Measurements from ENCODE around the gene ATF7.
"Not testable (repeated sequence)": the region's sequence is repeated elsewhere in the genome, so short reads cannot be mapped to it uniquely, and the experiment has no call there.

Gene ATF7

GRCh38 chr12:53625946-53626701, at the start of gene ATF7:
ATF7 (minus strand) TSS chr12:53626382; CDS start chr12:53601000, 25,382 bp downstream.
- peak; percentile 98 for DNase-seq (ENCODE audit: low read depth)

DNA sequence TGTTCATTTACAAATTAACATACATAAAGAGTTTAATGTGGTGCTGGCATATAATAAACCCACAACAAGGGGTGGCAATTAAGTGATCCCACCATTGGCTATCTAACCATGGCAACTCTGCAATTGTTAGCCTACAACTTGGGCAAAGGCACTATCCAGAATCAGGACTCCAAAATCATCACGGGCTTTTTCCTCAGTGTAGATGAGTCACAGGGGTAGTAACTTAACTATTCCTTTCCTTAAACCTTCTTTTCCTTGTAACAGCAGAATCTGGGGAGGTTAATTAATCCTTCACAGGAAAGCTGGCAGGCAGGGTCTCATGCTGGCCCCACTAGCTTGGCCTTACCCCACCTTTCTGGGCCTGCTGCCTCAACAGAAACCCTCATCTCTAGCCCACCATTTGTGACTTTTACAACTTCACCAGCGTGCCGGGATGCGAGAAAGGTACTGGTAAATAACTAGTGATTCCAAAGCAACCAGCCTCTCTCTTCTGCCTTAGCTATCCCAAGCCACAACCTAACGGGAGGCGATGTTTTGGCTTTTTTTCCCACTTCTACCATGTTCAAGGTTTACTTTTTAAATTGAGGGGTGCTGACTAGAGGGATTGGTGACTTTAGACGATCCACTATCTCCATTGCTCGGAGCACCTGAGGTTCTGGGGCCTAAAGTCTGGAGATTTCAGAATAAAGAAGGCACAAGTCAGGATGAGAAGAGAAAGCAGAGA, 49.0 kb upstream of the ATF7 start:
- no peak for DNase-seq (ENCODE audit: low read depth)

DNA sequence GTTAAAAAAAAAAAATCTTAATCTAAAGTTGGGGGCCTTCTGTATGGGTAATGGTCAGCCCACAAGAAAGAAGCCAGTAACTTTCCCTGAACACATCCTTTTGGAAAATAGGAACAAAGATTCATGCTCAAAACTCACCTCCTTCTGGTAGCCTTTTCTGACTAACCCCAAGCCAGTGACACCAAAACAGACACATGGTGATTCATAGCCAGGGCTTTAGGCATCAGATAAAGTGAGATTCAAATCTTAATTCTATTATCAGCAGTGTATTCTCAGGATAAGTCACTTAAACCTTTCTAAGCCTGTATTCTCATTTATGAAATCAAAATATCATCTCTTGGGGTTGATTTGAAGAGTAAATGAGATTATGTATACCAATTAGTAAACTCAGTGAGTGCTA, 44.8 kb upstream of the ATF7 start:
- no peak for DNase-seq (ENCODE audit: low read depth)

DNA sequence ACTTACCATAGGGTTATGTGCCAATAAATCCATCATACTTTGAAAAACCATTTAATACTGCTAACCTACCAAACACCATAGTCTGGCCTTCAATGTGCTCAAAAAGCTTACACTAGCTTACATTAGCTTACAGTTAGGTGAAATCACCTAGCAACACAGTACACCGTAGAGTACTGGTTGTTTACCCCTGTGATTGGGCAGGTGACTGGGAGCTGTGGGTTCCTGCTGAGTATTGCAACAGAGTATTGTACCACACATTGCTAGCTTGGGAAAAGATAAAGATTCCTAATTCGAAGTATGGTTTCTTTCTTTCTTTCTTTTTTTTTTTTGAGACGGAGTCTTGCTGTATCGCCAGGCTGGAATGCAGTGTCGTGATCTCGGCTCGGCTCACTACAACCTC, 44.1 kb upstream of the ATF7 start:
- no peak for DNase-seq (ENCODE audit: low read depth)

GRCh38 chr12:53667080-53667479, 40.9 kb upstream of the ATF7 start:
- DNase-seq (ENCODE audit: low read depth): no peak

GRCh38 chr12:53664936-53665335, 38.8 kb upstream of the ATF7 start:
- no peak for DNase-seq (ENCODE audit: low read depth)

DNA sequence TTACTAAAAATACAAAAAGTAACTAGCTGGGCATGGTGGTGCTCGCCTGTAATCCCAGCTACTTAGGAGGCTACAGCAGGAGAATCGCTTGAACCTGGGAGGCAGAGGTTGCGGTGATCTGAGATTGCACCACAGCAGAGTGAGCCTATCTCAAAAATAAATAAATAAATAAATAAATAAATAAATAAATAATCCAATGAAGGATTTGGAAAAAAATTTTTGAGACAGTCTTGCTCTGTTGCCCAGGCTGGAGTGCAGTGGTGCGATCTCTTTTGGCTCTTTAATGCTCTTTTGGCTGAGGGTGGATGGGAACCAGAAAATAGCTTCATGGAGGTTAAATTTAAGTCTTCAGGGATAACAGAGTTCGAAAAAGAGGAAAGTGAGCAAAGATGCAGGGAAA, 38.0 kb upstream of the ATF7 start:
- DNase-seq (ENCODE audit: low read depth): no peak

GRCh38 chr12:53660041-53660440, 33.9 kb upstream of the ATF7 start:
- DNase-seq (ENCODE audit: low read depth): no peak

DNA sequence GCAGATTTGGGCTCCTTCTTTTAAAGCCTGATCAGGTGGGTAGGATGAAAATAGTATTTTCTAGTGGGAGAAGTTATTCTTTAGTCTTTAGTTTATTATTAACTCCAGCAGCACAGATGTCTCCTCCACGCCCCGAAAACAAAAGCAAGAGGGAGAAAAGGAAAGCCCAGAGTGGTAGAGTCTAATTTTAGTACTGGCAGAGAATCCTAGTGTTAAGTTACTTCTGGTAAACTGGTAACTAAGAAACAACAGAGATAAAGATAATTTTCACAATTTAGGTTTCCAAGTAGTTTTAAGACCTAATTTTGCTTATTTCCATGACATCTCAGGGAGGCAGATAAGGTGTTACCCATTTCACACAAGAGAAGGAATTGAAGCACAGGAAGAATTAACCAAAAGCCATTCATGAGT, 33.4 kb upstream of the ATF7 start:
- no peak for DNase-seq (ENCODE audit: low read depth)

DNA sequence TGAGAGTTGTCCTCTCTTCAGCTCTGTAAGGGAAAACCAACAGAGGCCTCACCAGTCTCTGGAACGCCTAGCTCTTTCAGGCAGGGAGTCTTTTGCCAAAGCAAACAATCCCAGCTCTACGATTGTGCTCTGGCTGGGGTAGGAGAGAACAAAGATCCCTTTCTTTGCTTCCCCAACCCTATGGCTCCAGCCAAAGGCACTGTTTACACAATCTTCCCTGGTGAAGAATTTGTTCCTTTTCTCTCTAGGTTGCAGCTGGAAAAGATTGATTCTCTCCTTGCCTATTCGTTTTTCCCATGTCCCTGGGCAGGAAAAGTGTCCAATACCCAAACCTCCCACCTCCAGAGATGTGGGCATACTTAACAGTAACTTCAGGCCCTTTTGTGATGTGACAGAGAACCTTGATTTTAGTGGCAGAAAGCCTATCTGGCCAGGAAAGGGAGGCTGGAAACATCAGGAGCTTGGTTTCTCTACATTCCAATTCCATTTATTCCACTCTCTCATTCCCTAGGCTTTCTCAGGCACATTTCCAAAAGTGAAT, 32.9 kb upstream of the ATF7 start:
- DNase-seq (ENCODE audit: low read depth): no peak

DNA sequence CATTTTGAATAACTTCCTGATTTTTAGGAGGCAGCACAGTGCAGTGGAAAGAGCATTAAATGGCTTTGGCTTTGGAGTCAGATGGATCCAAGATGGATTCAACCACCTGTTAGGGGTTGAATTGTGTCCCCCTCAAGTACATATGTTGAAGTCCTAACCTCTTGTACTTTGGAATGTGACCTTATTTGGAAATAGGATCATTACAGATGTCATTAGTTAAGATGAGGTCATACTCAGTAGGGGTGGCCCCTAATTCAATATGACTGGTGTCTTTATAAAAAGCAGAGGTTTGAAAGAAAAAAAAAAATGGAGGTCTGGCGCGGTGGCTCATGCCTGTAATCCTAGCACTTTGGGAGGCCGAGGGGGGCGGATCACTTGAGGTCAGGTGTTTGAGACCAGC, 30.9 kb upstream of the ATF7 start:
- DNase-seq (ENCODE audit: low read depth): no peak

DNA sequence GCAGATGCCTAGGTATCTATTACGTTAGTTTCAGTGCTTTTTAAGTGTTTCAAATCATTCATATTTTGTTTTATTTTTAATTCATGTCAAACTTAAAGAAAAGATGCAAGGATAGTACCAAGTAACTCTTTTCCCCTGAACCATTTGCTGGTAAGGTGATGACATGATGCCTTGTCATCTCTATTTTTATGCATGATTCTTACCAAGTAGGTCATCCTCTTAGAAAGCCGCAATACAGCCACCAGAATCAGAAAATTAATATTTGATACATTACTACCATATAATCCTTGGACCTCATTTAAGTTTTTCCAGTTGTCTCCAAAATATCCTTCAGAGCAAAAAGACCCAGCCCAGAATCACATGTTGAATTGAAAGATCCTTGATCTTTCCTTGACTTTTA, 27.4 kb upstream of the ATF7 start:
- no peak for DNase-seq (ENCODE audit: low read depth)

DNA sequence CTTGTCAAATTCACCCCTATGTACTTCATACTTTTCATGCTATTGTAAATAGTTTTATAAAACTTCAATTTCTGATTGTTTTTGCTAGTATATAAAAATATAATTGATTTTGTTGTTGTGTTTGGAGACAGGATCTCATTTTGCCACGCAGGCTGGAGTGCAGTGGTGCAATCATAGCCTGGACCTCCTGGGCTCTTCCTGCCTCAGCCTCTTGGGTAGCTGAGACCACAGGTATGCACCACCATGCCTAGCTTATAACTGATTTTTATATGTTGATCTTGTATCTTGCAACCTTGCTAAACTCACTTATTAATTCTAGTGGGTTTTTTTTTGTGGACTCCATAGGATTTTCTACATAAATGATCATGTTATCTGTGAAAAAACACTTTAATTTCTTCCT, 26.2 kb upstream of the ATF7 start:
- DNase-seq (ENCODE audit: low read depth): no peak

GRCh38 chr12:53651737-53652136, 25.6 kb upstream of the ATF7 start:
- no peak for DNase-seq (ENCODE audit: low read depth)

DNA sequence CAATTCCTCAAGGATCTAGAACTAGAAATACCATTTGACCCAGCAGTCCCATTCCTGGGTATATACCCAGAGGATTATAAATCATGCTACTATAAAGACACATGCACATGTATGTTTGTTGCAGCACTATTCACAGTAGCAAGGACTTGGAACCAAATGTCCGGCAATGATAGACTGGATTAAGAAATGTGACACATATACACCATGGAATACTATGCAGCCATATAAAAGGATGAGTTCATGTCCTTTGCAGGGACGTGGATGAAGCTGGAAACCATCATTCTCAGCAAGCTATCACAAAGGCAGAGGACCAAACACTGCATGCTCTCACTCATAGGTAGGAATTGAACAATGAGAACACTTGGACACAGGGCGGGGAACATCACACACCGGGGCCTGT, 20.1 kb upstream of the ATF7 start:
- not testable (repeated sequence) for DNase-seq (ENCODE audit: low read depth)

- DNase-seq (ENCODE audit: low read depth): no peak
Observed at GRCh38 chr12:53645165-53645564, 19.0 kb upstream of the ATF7 start.

- DNase-seq (ENCODE audit: low read depth): no peak
Observed at GRCh38 chr12:53644133-53644532, 18.0 kb upstream of the ATF7 start.

GRCh38 chr12:53643232-53643979, 17.2 kb upstream of the ATF7 start:
- DNase-seq (ENCODE audit: low read depth): no peak

- DNase-seq (ENCODE audit: low read depth): no peak
Observed at GRCh38 chr12:53638057-53638456, 11.9 kb upstream of the ATF7 start.

DNA sequence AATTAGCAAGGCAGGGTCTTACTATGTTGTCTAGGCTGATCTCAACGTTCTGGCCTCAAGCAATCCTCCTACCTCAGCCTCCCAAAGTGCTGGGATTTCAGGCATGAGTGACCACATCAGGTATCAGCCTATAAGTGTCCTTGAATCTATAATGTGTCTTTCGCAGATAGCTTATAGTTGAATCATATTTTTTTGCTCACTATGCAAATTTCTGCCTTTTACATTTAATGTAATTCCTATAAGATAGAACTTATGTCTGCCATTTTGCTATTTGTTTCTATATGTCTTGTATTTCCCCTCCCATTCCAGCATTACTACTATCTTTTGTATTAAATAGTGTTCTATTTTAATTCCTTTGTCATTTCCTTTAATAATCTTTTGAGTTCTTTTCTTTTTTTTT, 10.5 kb upstream of the ATF7 start:
- DNase-seq (ENCODE audit: low read depth): no peak

- not testable (repeated sequence) for DNase-seq (ENCODE audit: low read depth)
Observed at GRCh38 chr12:53635708-53636107, 9.5 kb upstream of the ATF7 start.

DNA sequence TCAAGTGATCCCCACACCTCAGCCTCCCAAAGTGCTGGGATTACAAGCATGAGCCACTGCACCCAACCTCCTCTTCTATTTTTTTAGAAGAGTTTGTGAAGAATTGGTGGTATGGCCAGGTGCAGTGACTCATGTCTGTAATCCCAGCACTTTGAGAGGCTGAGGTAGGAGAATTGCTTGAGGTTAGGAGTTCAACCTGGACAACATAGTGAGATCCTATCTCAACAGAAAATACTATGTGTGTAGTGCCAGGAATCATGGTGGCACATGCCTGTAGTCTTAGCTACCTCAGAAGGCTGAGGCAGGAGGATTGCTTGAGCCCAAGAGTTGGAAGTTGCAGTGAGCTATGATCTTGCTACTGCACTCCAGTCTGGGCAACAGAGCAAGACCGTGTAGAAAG, 5.5 kb upstream of the ATF7 start:
- DNase-seq (ENCODE audit: low read depth): no peak

DNA sequence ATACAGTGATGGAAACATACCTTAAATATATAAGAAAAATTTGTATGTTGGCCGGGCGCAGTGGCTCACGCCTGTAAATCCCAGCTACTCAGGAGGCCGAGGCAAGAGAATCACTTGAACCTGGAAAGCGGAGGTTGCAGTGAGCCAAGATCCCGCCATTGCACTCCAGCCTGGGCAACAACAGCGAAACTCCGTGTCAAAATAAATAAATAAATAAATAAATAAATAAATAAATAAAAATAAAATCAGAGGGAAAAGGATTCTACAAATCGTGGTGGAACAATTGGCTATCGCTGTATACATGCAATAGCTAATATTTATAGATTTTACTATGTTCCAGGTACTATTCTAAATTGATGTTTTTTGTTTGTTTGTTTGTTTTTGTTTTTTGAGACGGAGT, 1.7 kb upstream of the ATF7 start:
- no peak for DNase-seq (ENCODE audit: low read depth)

Data from stimulated activated CD8-positive, alpha-beta memory T cell treated with anti-CD3 and anti-CD28 coated beads, Interleukin-15, amount 100 ng/mL, for 1 hour (primary cell).